ENCODE results near the gene CA10.

Gene CA10

GRCh38 chr17:51709694-51710633 is 448.6 kb downstream of the CA10 start:
- no peak for DNase-seq

GRCh38 chr17:51707216-51707615 is 451.3 kb downstream of the CA10 start:
- DNase-seq: no peak

GRCh38 chr17:51706093-51706492 is 452.4 kb downstream of the CA10 start:
- no peak for DNase-seq

- no peak for DNase-seq
Measured at GRCh38 chr17:51703361-51704341, 454.9 kb downstream of the CA10 start.

- DNase-seq: no peak
Measured at GRCh38 chr17:51702963-51703360, 455.6 kb downstream of the CA10 start.

GRCh38 chr17:51701501-51701900 is 457.0 kb downstream of the CA10 start:
- no peak for DNase-seq

GRCh38 chr17:51700011-51700760 is 458.3 kb downstream of the CA10 start:
- DNase-seq: no peak

GRCh38 chr17:51699303-51699702 is 459.2 kb downstream of the CA10 start:
- no peak for DNase-seq

GRCh38 chr17:51692917-51693316 is 465.6 kb downstream of the CA10 start:
- DNase-seq: no peak

GRCh38 chr17:51687887-51688286 is 470.6 kb downstream of the CA10 start:
- DNase-seq: no peak

- no peak for DNase-seq
Measured at GRCh38 chr17:51685287-51685909, 473.1 kb downstream of the CA10 start.

- DNase-seq: no peak
Measured at GRCh38 chr17:51684214-51684613, 474.3 kb downstream of the CA10 start.

- no peak for DNase-seq
Measured at GRCh38 chr17:51683291-51683690, 475.2 kb downstream of the CA10 start.

- no peak for DNase-seq
Measured at GRCh38 chr17:51682115-51682514, 476.4 kb downstream of the CA10 start.

- no peak for DNase-seq
Measured at GRCh38 chr17:51677875-51678274, 480.6 kb downstream of the CA10 start.

GRCh38 chr17:51676691-51677487 is 481.6 kb downstream of the CA10 start:
- DNase-seq: no peak

GRCh38 chr17:51674579-51675255 is 483.8 kb downstream of the CA10 start:
- DNase-seq: no peak

- DNase-seq: no peak
Measured at GRCh38 chr17:51673070-51673469, 485.4 kb downstream of the CA10 start.

- no peak for DNase-seq
Measured at GRCh38 chr17:51672065-51672464, 486.4 kb downstream of the CA10 start.

GRCh38 chr17:51670899-51671298 is 487.6 kb downstream of the CA10 start:
- no peak for DNase-seq

- no peak for DNase-seq
Measured at GRCh38 chr17:51668963-51669246, 489.6 kb downstream of the CA10 start.

Data from stimulated activated CD4-positive, alpha-beta T cell treated with anti-CD3 and anti-CD28 coated beads, Interleukin-1b, Interleukin-23, amount 100 ng/mL, for 48 hours (primary cell).